ENCODE results near the gene RHOH.

The RHOH gene

DNA sequence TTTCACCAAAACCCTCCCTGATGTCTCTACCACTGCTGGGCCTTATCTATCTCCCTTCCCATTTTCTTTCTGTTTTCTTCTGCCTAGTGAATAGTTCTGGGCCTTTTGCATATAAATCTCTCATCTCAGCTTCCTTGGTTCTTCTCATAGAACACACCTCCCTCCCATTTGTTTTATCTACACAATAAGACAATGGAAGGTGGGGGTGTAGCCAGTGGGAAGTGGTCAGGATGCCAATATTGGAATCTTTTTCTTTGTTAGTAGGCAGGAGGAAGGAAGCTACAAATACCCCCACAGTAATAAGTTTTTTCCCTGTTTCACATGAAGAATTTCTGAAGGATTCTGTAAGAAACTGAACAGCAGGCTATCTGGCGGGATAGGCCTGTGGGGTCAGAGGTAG is 30.9 kb upstream of the RHOH start:
- no CpG with 5 or more reads among the region's 1 CpG for WGBS
- Histone ChIP-seq H4K8ac (ENCODE audit: low read length) (no peak overlapping the region), H4K91ac (ENCODE audit: low read length) (no peak overlapping the region), H3K23ac (ENCODE audit: low read length in 2 of 2) (no peak overlapping the region), H3K14ac (ENCODE audit: low read length in 2 of 2) (no peak overlapping the region), H3K9ac (ENCODE audit: low read length) (no peak overlapping the region), H3K79me1 (replicated peaks; ENCODE audit: low read length, poor library complexity, severe bottlenecking) (peaks cover 1% of the 10 kb centered on the region), H3K4me3 (ENCODE audit: insufficient read depth in 1 of 2, low read depth in 1 of 2, low read length in 2 of 2) (no peak overlapping the region), H2AFZ (ENCODE audit: low read depth, low read length) (no peak overlapping the region), H3K4ac (ENCODE audit: low read depth in 1 of 2, low read length in 2 of 2) (no peak overlapping the region), H2BK15ac (ENCODE audit: low read depth, poor library complexity, severe bottlenecking) (no peak overlapping the region), H3K4me2 (ENCODE audit: low read length, poor library complexity, severe bottlenecking) (no peak overlapping the region), H3K4me1 (ENCODE audit: control insufficient read depth, insufficient read depth, low read depth, low read length) (peaks cover 4% of the 10 kb centered on the region), H3K18ac (ENCODE audit: low read depth in 1 of 2, low read length in 2 of 2) (no peak overlapping the region), H2AK5ac (ENCODE audit: low read length, severe bottlenecking) (no peak overlapping the region), H3K9me3 (ENCODE audit: control insufficient read depth, low read length) (peaks cover 16% of the 10 kb centered on the region), H2BK12ac (ENCODE audit: low read length in 2 of 2) (no peak overlapping the region), H2BK5ac (ENCODE audit: low read depth, low read length, poor library complexity, severe bottlenecking) (no peak overlapping the region), H3K27ac (ENCODE audit: low read length, poor library complexity, severe bottlenecking) (no peak overlapping the region), H3K27me3 (ENCODE audit: control insufficient read depth in 1 of 2, insufficient read depth in 1 of 2, low read length in 2 of 2) (no peaks in the 10 kb centered on the region), H3K36me3 (ENCODE audit: control insufficient read depth in 1 of 2, insufficient read depth in 2 of 2, low read depth in 1 of 2, low read length in 2 of 2) (no peaks in the 10 kb centered on the region), H2BK120ac (ENCODE audit: low read depth, low read length) (no peak overlapping the region)
- DNase-seq = no peak

DNA sequence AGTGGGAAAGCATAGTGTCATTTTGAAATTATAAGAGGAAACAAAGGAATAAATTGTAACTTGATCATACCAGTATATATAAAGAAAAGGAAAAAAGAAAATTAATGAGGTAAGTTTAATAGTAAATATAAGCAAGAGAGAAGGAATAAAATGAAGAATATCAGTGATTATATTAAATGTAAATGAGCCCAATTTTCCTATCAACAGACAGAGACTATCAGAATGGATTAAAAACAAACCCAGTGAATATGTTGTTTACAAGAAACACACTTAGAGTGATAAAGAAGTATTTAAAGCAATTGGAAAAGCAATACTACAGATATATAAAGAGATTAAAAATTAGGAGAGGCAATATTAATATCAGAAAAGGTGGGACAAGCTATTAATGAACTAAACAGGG is 28.8 kb upstream of the RHOH start:
- H3K27me3 ChIP-seq (ENCODE audit: control insufficient read depth in 1 of 2, insufficient read depth in 1 of 2, low read length in 2 of 2) = no peaks in the 10 kb centered on the region
- H2BK5ac ChIP-seq (ENCODE audit: low read depth, low read length, poor library complexity, severe bottlenecking) = no peak overlapping the region
- peaks cover 10% of the 10 kb centered on the region for H3K4me1 ChIP-seq (ENCODE audit: control insufficient read depth, insufficient read depth, low read depth, low read length)
- no peak overlapping the region for H2AFZ ChIP-seq (ENCODE audit: low read depth, low read length)
- no peaks in the 10 kb centered on the region for H3K36me3 ChIP-seq (ENCODE audit: control insufficient read depth in 1 of 2, insufficient read depth in 2 of 2, low read depth in 1 of 2, low read length in 2 of 2)
- peaks cover 16% of the 10 kb centered on the region for H3K9me3 ChIP-seq (ENCODE audit: control insufficient read depth, low read length)
- H2BK120ac ChIP-seq (ENCODE audit: low read depth, low read length) = no peak overlapping the region
- no peak overlapping the region for H3K27ac ChIP-seq (ENCODE audit: low read length, poor library complexity, severe bottlenecking)
- no peak overlapping the region for H4K8ac ChIP-seq (ENCODE audit: low read length)
- H2BK15ac ChIP-seq (ENCODE audit: low read depth, poor library complexity, severe bottlenecking) = no peak overlapping the region
- no peak for DNase-seq
- H3K9ac ChIP-seq (ENCODE audit: low read length) = no peak overlapping the region
- H2AK5ac ChIP-seq (ENCODE audit: low read length, severe bottlenecking) = no peak overlapping the region
- no peak overlapping the region for H3K18ac ChIP-seq (ENCODE audit: low read depth in 1 of 2, low read length in 2 of 2)
- no peak overlapping the region for H3K4me3 ChIP-seq (ENCODE audit: insufficient read depth in 1 of 2, low read depth in 1 of 2, low read length in 2 of 2)
- no peak overlapping the region for H3K14ac ChIP-seq (ENCODE audit: low read length in 2 of 2)
- no peak overlapping the region for H4K91ac ChIP-seq (ENCODE audit: low read length)
- no peak overlapping the region for H3K4ac ChIP-seq (ENCODE audit: low read depth in 1 of 2, low read length in 2 of 2)
- peaks cover 1% of the 10 kb centered on the region for H3K79me1 ChIP-seq (replicated peaks; ENCODE audit: low read length, poor library complexity, severe bottlenecking)
- H3K23ac ChIP-seq (ENCODE audit: low read length in 2 of 2) = no peak overlapping the region
- H3K4me2 ChIP-seq (ENCODE audit: low read length, poor library complexity, severe bottlenecking) = no peak overlapping the region
- no peak overlapping the region for H2BK12ac ChIP-seq (ENCODE audit: low read length in 2 of 2)

DNA sequence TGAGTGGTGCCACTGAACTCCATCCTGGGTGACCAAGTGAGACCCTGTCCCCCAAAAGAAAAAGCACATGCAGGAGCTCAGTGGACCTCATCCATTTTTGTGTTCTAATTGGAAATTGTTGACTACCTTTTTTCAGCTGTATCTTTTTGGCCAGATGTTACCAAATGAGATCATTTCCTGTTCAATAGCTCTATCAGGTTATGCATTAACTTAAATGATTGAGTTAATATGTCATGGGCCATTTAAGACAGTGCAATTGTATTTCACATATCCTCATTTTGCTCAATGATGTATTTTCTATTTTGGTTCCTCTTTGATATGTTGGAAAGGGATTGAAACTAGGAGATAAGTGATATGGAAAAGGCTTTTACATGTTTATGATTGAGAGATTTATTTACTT is 26.2 kb upstream of the RHOH start:
- Histone ChIP-seq H3K79me1 (replicated peaks; ENCODE audit: low read length, poor library complexity, severe bottlenecking) (peaks cover 1% of the 10 kb centered on the region), H4K91ac (ENCODE audit: low read length) (no peak overlapping the region), H4K8ac (ENCODE audit: low read length) (no peak overlapping the region), H3K4me3 (ENCODE audit: insufficient read depth in 1 of 2, low read depth in 1 of 2, low read length in 2 of 2) (no peak overlapping the region), H2BK15ac (ENCODE audit: low read depth, poor library complexity, severe bottlenecking) (no peak overlapping the region), H2BK120ac (ENCODE audit: low read depth, low read length) (no peak overlapping the region), H2AK5ac (ENCODE audit: low read length, severe bottlenecking) (peak overlapping the region; percentile 91), H3K14ac (ENCODE audit: low read length in 2 of 2) (no peak overlapping the region), H3K27ac (ENCODE audit: low read length, poor library complexity, severe bottlenecking) (peak overlapping the region; percentile 53), H3K9me3 (ENCODE audit: control insufficient read depth, low read length) (peaks cover 16% of the 10 kb centered on the region), H3K27me3 (ENCODE audit: control insufficient read depth in 1 of 2, insufficient read depth in 1 of 2, low read length in 2 of 2) (no peaks in the 10 kb centered on the region), H2AFZ (ENCODE audit: low read depth, low read length) (no peak overlapping the region), H3K23ac (ENCODE audit: low read length in 2 of 2) (no peak overlapping the region), H3K4ac (ENCODE audit: low read depth in 1 of 2, low read length in 2 of 2) (no peak overlapping the region), H3K4me1 (ENCODE audit: control insufficient read depth, insufficient read depth, low read depth, low read length) (peaks cover 10% of the 10 kb centered on the region), H3K9ac (ENCODE audit: low read length) (no peak overlapping the region), H2BK12ac (ENCODE audit: low read length in 2 of 2) (no peak overlapping the region), H2BK5ac (ENCODE audit: low read depth, low read length, poor library complexity, severe bottlenecking) (no peak overlapping the region), H3K18ac (ENCODE audit: low read depth in 1 of 2, low read length in 2 of 2) (no peak overlapping the region), H3K36me3 (ENCODE audit: control insufficient read depth in 1 of 2, insufficient read depth in 2 of 2, low read depth in 1 of 2, low read length in 2 of 2) (no peaks in the 10 kb centered on the region), H3K4me2 (ENCODE audit: low read length, poor library complexity, severe bottlenecking) (peak overlapping the region; percentile 47)
- no peak for DNase-seq

DNA sequence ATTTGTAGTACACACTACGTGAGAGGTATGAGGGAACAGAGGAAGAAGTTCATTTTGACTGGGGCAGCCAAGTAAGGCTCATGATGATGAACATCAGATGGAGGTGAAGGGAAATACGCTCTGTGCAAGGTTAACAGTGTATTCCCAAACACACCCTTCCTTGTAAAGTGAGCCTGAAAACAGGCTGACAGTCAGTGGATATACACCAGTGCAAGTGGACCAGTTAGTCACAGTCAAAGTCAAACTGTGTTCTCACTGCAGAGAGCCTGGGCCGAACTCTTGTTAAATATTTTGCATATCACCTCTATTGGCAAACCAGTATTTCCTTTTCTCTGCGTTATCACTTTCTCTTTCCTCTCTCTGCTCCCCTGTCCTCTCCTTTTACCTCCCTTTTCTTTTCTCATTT is 23.4 kb upstream of the RHOH start:
- H2BK120ac ChIP-seq (ENCODE audit: low read depth, low read length) = no peak overlapping the region

More for the DNA sequence above, 23.4 kb upstream of the RHOH start:
- no peak overlapping the region for H3K23ac ChIP-seq (ENCODE audit: low read length in 2 of 2)
- no peak overlapping the region for H2BK12ac ChIP-seq (ENCODE audit: low read length in 2 of 2)
- no peak overlapping the region for H3K14ac ChIP-seq (ENCODE audit: low read length in 2 of 2)
- H3K4me2 ChIP-seq (ENCODE audit: low read length, poor library complexity, severe bottlenecking) = no peak overlapping the region
- no peak overlapping the region for H2AK5ac ChIP-seq (ENCODE audit: low read length, severe bottlenecking)
- no peak overlapping the region for H2AFZ ChIP-seq (ENCODE audit: low read depth, low read length)
- no peak for DNase-seq
- peaks cover 10% of the 10 kb centered on the region for H3K4me1 ChIP-seq (ENCODE audit: control insufficient read depth, insufficient read depth, low read depth, low read length)
- no peaks in the 10 kb centered on the region for H3K36me3 ChIP-seq (ENCODE audit: control insufficient read depth in 1 of 2, insufficient read depth in 2 of 2, low read depth in 1 of 2, low read length in 2 of 2)
- H3K9ac ChIP-seq (ENCODE audit: low read length) = no peak overlapping the region
- no peaks in the 10 kb centered on the region for H3K27me3 ChIP-seq (ENCODE audit: control insufficient read depth in 1 of 2, insufficient read depth in 1 of 2, low read length in 2 of 2)
- H4K91ac ChIP-seq (ENCODE audit: low read length) = no peak overlapping the region
- no peak overlapping the region for H3K4ac ChIP-seq (ENCODE audit: low read depth in 1 of 2, low read length in 2 of 2)
- H3K18ac ChIP-seq (ENCODE audit: low read depth in 1 of 2, low read length in 2 of 2) = no peak overlapping the region
- no peak overlapping the region for H2BK5ac ChIP-seq (ENCODE audit: low read depth, low read length, poor library complexity, severe bottlenecking)
- H3K9me3 ChIP-seq (ENCODE audit: control insufficient read depth, low read length) = no peaks in the 10 kb centered on the region
- 79% methylated on average over 4 of the region's 4 CpGs for WGBS
- no peak overlapping the region for H2BK15ac ChIP-seq (ENCODE audit: low read depth, poor library complexity, severe bottlenecking)
- no peak overlapping the region for H3K4me3 ChIP-seq (ENCODE audit: insufficient read depth in 1 of 2, low read depth in 1 of 2, low read length in 2 of 2)
- no peak overlapping the region for H3K27ac ChIP-seq (ENCODE audit: low read length, poor library complexity, severe bottlenecking)
- H3K79me1 ChIP-seq (replicated peaks; ENCODE audit: low read length, poor library complexity, severe bottlenecking) = peaks cover 1% of the 10 kb centered on the region
- no peak overlapping the region for H4K8ac ChIP-seq (ENCODE audit: low read length)

Data from mesenchymal stem cell (in vitro differentiated cells and primary cell).